Aorta (tissue), 5 donors: ENCODE measurements around the gene NKX1-2. TPM values are rescaled to one million over a fixed set of nuclear protein-coding genes. Genes with fewer than 3 reads are reported as not detected.

Source experiments
- ATAC-seq: fragments of 200-7000 bp; cut with Tn5 transposase; one replicate; pipeline ENCODE4 v1.9.1; 2022; ENCODE audit warnings: moderate library complexity; ENCODE audit not compliant: low FRiP score
- DNase-seq, 2 donors: peaks; one replicate each; pipeline ENCODE4 v3.0.0-alpha.2; 2020
- H3K27ac ChIP-seq, 2 donors: one replicate each; pipeline ENCODE4 v1.5.1; 2013; ENCODE audit warnings: low read length in 2 of 2, mild to moderate bottlenecking in 2 of 2, moderate library complexity in 2 of 2, control low read depth in 1 of 2, inconsistent platforms in 1 of 2, low read depth in 1 of 2
- H3K27me3 ChIP-seq, 2 donors: one replicate each; pipeline ENCODE4 v1.6.1; 2013; ENCODE audit warnings: control low read depth in 1 of 2, low read length in 1 of 2, mild to moderate bottlenecking in 1 of 2, moderate library complexity in 1 of 2; ENCODE audit not compliant: insufficient read depth in 2 of 2, control insufficient read depth in 1 of 2
- H3K36me3 ChIP-seq, 2 donors: one replicate each; pipeline ENCODE4 v1.6.1; 2013; ENCODE audit warnings: control low read depth in 1 of 2, low read length in 1 of 2, mild to moderate bottlenecking in 1 of 2; ENCODE audit not compliant: insufficient read depth in 2 of 2, control insufficient read depth in 1 of 2
- H3K4me1 ChIP-seq, 2 donors: one replicate each; pipeline ENCODE4 v1.6.1; 2013; ENCODE audit warnings: low read length in 2 of 2, control low read depth in 1 of 2, mild to moderate bottlenecking in 1 of 2, moderate library complexity in 1 of 2; ENCODE audit not compliant: insufficient read depth in 2 of 2, control insufficient read depth in 1 of 2
- H3K4me3 ChIP-seq, 2 donors: one replicate each; pipeline ENCODE4 v1.5.1; 2013; ENCODE audit warnings: low read length in 2 of 2, control low read depth in 1 of 2, mild to moderate bottlenecking in 1 of 2
- H3K9me3 ChIP-seq: one replicate; pipeline ENCODE4 v1.6.1; 2013; ENCODE audit warnings: mild to moderate bottlenecking, low read length; ENCODE audit not compliant: control insufficient read depth
- WGBS, 2 donors: extraction: QIAGEN DNeasy Blood & Tissue Kit; methylation state at CpG; one replicate each; pipeline ENCODE4 v1.1.7; 2013; 5-methylcytosine and 5-hydroxymethylcytosine counted together
- intact Hi-C, 2 donors: fragments of 100-400 bp; cut with DNase I; formaldehyde crosslinking; loops; one replicate each; pipeline versions ENCODE4 v1.14.2 to v1.15.0; 2022
- polyA plus RNA-seq, 2 donors: library from polyadenylated mRNA; stranded (reverse); fragments of 200-250 nt; gene quantifications; one replicate each; pipeline ENCODE4 v1.2.3, GENCODE V29; 2013
- total RNA-seq, 2 donors: library from RNA; stranded (reverse); fragmentation: NEBNext Ultra II Directional; extraction: Animal tissue kit (Norgen Biotek cat#: 25700); gene quantifications; one replicate each; pipeline ENCODE4 v1.2.1, GENCODE V29; 2021
- donor health status: healthy with polysubstance abuse.
- donor health status: Bipolar disorder and iron deficiency.
- donor health status: DM: no; HTN: no; CAD: no.
- donor health status: DM: no; HTN: no; CAD: no.
- donor health status: DM: yes; HTN: yes; CAD: no.

NKX1-2 gene
- total and polyA plus RNA-seq, 4 donors, result not detected

GRCh38 chr10:124493214-124493882 is 43.5 kb upstream of the NKX1-2 start:
- H3K9me3 ChIP-seq, result no peaks in the 10 kb centered on the region
- DNase-seq (peak in 1 of 2 donors; percentile 59), ATAC-seq (no peak)
- H3K4me1 ChIP-seq, result no peaks in the 10 kb centered on the region
- 81 to 87% methylated on average over 23 of the region's 23 CpGs for WGBS, 2 donors
- no peaks in the 10 kb centered on the region for H3K36me3 ChIP-seq
- no peak overlapping the region for H3K4me3 ChIP-seq
- no peak overlapping the region for H3K27ac ChIP-seq
- intact Hi-C loops, result no loop called here
- H3K27me3 ChIP-seq, result no peaks in the 10 kb centered on the region

- Histone ChIP-seq H3K36me3 (no peaks in the 10 kb centered on the region), H3K4me3 (no peak overlapping the region), H3K27ac (no peak overlapping the region), H3K27me3 (no peaks in the 10 kb centered on the region), H3K9me3 (no peaks in the 10 kb centered on the region), H3K4me1 (no peaks in the 10 kb centered on the region)
- ATAC-seq (no peak), DNase-seq (peak in 1 of 2 donors; percentile 6)
- WGBS, 2 donors, result 89 to 92% methylated on average over 8 of the region's 8 CpGs
- intact Hi-C loops, result no loop called here
Measured at GRCh38 chr10:124492266-124492665, 42.4 kb upstream of the NKX1-2 start.

- intact Hi-C loops, result no loop called here
- Histone ChIP-seq H3K4me1 (no peaks in the 10 kb centered on the region), H3K9me3 (no peaks in the 10 kb centered on the region), H3K27ac (no peak overlapping the region), H3K36me3 (no peaks in the 10 kb centered on the region), H3K27me3 (no peaks in the 10 kb centered on the region), H3K4me3 (no peak overlapping the region)
- ATAC-seq (no peak), DNase-seq (peak in 1 of 2 donors; percentile 62)
- 97 to 98% methylated on average over 9 of the region's 9 CpGs for WGBS, 2 donors
Measured at GRCh38 chr10:124491105-124491504, 41.3 kb upstream of the NKX1-2 start.

GRCh38 chr10:124486635-124487034 is 36.8 kb upstream of the NKX1-2 start:
- H3K27ac ChIP-seq, result no peak overlapping the region
- DNase-seq (peak in 1 of 2 donors; percentile 52), ATAC-seq (no peak)
- H3K4me3 ChIP-seq, result no peak overlapping the region
- H3K4me1 ChIP-seq, result no peaks in the 10 kb centered on the region
- H3K9me3 ChIP-seq, result no peaks in the 10 kb centered on the region
- intact Hi-C loops, result no loop called here
- WGBS, 2 donors, result 96 to 99% methylated on average over 6 of the region's 6 CpGs
- H3K27me3 ChIP-seq, result no peaks in the 10 kb centered on the region
- H3K36me3 ChIP-seq, result no peaks in the 10 kb centered on the region

- Histone ChIP-seq H3K9me3 (no peaks in the 10 kb centered on the region), H3K27me3 (no peaks in the 10 kb centered on the region), H3K4me1 (no peaks in the 10 kb centered on the region), H3K4me3 (no peak overlapping the region), H3K36me3 (no peaks in the 10 kb centered on the region), H3K27ac (no peak overlapping the region)
- intact Hi-C loops, result no loop called here
- ATAC-seq, result no peak
- DNase-seq, result no peak
- WGBS, 2 donors, result 78 to 80% methylated on average over 2 of the region's 2 CpGs
Measured at GRCh38 chr10:124484661-124485060, 34.8 kb upstream of the NKX1-2 start.

DNA sequence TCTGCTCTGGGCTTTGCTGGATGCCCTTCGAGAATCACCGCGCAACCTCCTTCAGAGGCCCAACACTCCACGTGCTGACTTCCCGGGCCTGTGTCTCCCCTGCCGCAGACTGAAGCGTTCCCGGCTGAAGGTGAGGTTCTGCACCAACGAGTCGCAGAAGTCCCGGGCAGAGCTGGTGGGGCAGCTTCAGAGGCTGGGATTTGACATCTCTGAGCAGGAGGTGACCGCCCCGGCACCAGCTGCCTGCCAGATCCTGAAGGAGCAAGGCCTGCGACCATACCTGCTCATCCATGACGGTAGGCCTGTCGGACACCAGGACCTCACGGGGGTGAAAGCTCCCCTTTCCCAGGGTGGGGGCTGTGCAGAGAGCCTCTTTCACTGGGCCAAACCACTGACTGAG is 34.2 kb upstream of the NKX1-2 start:
- intact Hi-C loops, result no loop called here
- Histone ChIP-seq H3K4me1 (no peaks in the 10 kb centered on the region), H3K36me3 (no peaks in the 10 kb centered on the region), H3K9me3 (no peaks in the 10 kb centered on the region), H3K4me3 (no peak overlapping the region), H3K27ac (no peak overlapping the region), H3K27me3 (no peaks in the 10 kb centered on the region)
- 97% methylated on average over 17 of the region's 17 CpGs for WGBS, 2 donors
- peak in 1 of 2 donors; percentile 73 for DNase-seq
- no peak for ATAC-seq

DNA sequence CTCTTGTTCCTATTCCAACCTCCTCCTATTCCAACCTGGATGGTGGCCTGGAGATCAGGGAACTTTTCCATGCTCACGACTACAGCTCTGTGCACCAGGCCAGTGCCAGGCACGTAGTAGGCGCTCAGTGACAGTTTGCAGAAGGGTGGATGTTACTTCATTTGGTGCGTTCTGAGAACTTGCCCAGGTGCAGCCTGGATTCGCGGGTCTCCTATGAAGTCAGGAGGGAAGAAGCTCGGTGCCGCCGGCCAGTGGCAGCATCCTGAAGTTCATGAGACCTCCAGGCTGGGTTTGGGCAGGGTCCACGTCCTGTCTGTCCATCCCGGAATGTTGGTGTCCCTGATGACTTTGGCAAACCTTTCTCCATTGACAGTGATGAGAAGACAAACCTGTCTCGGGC is 33.0 kb upstream of the NKX1-2 start:
- Histone ChIP-seq H3K4me1 (no peaks in the 10 kb centered on the region), H3K27me3 (no peaks in the 10 kb centered on the region), H3K27ac (no peak overlapping the region), H3K4me3 (no peak overlapping the region), H3K36me3 (no peaks in the 10 kb centered on the region), H3K9me3 (no peaks in the 10 kb centered on the region)
- intact Hi-C loops, result no loop called here
- 80 to 87% methylated on average over 12 of the region's 12 CpGs for WGBS, 2 donors
- peak in 1 of 2 donors; percentile 54 for DNase-seq
- no peak for ATAC-seq

DNA sequence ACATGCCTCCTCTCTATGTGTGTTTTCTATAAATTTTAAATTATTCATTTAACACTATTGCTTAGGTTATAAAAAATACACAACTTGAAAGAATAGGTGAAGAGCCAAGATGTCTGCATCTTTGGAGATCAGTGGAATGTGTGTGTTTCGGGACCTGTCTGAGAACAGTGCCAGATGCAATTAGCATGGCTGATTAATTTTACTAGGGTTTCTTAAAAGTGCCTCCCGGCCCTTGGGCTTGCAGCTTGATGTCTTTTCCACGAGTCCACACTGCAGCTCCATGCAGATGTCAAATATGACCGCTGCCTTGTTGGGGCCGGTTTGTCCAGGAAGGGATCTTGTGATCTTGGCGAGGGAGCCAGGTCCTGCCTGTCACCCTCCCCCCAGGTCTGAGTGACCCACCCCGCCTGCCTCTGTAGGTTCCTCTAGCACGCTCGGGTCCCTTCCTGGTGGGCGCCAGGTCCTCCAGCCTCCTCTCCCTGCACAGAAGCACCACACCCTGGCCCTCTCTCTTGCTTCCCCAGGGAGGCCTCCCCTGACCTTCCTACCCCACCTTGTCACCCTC is 32.5 kb upstream of the NKX1-2 start:
- Histone ChIP-seq H3K9me3 (no peaks in the 10 kb centered on the region), H3K4me3 (no peak overlapping the region), H3K36me3 (no peaks in the 10 kb centered on the region), H3K27ac (no peak overlapping the region), H3K4me1 (no peaks in the 10 kb centered on the region), H3K27me3 (no peaks in the 10 kb centered on the region)
- no peak for ATAC-seq
- intact Hi-C loops, result no loop called here
- DNase-seq, result peak in 1 of 2 donors; percentile 70
- 88 to 93% methylated on average over 10 of the region's 10 CpGs for WGBS, 2 donors

DNA sequence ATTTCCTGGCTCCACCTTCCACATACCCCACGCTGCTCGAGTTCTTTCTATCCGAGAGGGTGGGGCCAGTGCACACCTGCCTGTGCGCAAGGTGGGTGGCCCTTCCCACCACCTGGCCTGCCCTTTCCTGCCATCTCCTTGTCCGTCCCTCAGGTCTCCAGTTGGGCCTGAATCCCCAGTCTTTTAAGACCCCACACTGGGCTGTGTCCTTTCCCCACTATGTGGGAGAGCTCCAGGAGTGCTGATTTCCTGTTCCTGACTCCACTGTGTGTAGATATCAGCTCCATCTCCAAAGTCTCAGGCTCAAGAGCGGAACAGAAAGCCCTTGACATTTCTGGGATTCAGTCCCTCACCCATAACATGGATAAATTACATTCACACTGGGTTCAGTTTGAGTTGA is 31.9 kb upstream of the NKX1-2 start:
- DNase-seq (no peak), ATAC-seq (no peak)
- Histone ChIP-seq H3K36me3 (no peaks in the 10 kb centered on the region), H3K4me1 (no peaks in the 10 kb centered on the region), H3K27ac (no peak overlapping the region), H3K4me3 (no peak overlapping the region), H3K9me3 (no peaks in the 10 kb centered on the region), H3K27me3 (no peaks in the 10 kb centered on the region)
- intact Hi-C loops, result no loop called here
- 90 to 92% methylated on average over 6 of the region's 6 CpGs for WGBS, 2 donors
